ENCODE data around the gene OR2T10.

DNA sequence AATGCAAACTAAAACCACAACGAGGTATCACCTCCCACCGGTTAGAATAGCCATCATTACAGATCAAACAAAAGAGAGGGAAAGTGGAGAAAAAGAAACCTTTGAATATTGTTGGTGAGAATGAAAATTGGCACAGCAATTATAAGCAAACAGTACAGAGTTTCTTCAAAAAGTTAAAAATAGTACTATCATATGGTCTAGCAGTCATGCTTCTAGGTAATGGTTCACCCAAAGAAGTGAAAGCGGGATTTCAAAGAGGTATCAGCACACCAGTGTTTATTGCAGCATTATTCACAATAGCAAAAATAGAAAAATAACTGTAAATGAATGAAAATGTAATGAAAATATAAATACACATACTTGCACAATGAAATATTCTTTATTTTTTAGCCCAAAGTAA, 8.2 kb downstream of the OR2T10 start:
- TF ChIP-seq, protein P1, sequence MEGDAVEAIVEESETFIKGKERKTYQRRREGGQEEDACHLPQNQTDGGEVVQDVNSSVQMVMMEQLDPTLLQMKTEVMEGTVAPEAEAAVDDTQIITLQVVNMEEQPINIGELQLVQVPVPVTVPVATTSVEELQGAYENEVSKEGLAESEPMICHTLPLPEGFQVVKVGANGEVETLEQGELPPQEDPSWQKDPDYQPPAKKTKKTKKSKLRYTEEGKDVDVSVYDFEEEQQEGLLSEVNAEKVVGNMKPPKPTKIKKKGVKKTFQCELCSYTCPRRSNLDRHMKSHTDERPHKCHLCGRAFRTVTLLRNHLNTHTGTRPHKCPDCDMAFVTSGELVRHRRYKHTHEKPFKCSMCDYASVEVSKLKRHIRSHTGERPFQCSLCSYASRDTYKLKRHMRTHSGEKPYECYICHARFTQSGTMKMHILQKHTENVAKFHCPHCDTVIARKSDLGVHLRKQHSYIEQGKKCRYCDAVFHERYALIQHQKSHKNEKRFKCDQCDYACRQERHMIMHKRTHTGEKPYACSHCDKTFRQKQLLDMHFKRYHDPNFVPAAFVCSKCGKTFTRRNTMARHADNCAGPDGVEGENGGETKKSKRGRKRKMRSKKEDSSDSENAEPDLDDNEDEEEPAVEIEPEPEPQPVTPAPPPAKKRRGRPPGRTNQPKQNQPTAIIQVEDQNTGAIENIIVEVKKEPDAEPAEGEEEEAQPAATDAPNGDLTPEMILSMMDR (IDR thresholded peaks at IDR 0.05): no peak
- no peak for TF ChIP-seq POLR2A (IDR thresholded peaks at IDR 0.05)

All from prostate gland (tissue), 2 donors.